Measurements from ENCODE around the gene ZNF785.
"Not testable (repeated sequence)": the region's sequence is repeated elsewhere in the genome, so short reads cannot be mapped to it uniquely, and the experiment has no call there.

The ZNF785 gene

DNA sequence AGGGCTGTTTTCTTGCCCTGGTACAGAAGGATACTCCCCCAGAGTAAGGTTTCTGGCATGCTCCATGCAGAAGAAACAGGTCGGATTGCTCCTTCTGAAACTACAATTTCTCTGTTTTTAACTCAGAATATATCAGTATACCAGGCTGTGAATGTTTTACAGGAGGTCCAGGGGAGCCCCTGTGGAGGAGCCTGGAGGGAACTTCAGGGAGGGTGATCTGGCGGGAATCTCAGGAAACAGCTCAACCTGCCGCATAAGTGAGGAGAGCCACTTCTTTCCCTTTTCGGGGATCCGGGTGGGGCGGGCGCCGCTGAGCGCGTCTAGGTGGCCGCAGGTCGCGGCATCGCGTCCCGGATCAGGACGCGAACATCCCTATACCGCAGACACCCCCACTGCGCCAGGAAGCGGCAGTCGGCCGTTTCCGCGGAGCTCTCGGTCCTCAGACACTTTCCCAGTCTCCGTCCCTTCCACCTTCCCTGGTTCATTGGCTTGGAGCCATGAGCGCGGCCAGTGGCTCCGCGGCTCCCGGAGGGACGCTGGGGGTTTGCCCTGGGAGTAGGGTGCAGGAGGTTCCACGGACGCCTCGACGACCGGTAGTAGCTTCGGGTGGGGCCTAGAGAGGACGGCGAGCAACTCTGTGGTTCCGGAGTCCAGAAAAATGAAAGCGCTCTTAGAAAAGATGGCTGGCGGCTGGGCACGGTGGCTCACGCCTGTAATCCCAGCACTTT, 24.2 kb downstream of the ZNF785 start:
- peak; percentile 36 for DNase-seq

DNA sequence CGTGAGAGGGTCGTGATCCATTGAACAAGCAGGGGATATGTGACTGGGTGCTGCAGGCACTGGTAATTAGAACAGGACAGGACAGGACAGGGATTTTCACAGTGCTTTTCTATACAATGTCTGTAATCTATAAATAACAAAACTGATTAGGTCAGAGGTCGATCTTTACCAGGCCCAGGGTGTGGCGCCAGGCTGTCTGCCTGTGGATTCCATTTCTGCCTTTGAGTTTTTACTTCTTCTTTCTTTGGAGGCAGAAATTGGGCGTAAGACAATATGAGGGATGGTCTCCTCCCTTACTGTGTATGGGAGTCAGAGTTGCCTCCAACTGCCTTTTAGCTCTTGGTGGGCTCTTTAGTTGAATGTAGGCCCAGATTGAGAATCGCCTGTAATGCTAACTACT, 25.8 kb downstream of the ZNF785 start:
- DNase-seq: no peak

DNA sequence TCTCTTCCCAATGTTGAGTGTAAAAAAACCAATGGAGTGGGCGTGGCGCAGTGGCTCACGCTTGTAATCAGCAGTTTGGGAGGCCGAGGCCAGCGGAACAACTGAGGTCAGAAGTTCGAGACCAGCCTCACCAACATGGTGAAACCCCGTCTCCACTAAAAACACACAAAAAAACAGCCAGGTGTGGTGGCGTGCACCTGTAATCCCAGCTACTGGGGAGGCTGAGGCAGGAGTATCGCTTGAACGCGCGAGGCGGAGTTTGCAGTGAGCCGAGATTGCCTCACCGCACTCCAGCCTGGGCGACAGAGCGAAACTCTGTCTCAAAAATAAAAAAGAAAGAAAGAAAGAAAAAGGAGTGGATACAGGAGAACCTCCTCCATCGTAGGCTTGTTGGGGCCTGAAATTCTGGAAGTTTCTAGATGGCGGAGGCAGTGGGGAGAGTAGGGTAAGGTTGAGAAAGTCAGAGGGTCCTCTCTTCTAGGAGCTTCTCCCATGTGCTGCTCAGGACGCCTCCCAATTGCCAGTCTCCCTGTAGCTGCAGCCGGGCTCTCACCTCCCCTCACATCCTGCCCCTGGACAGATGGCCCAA, 26.6 kb downstream of the ZNF785 start:
- no peak for DNase-seq

DNA sequence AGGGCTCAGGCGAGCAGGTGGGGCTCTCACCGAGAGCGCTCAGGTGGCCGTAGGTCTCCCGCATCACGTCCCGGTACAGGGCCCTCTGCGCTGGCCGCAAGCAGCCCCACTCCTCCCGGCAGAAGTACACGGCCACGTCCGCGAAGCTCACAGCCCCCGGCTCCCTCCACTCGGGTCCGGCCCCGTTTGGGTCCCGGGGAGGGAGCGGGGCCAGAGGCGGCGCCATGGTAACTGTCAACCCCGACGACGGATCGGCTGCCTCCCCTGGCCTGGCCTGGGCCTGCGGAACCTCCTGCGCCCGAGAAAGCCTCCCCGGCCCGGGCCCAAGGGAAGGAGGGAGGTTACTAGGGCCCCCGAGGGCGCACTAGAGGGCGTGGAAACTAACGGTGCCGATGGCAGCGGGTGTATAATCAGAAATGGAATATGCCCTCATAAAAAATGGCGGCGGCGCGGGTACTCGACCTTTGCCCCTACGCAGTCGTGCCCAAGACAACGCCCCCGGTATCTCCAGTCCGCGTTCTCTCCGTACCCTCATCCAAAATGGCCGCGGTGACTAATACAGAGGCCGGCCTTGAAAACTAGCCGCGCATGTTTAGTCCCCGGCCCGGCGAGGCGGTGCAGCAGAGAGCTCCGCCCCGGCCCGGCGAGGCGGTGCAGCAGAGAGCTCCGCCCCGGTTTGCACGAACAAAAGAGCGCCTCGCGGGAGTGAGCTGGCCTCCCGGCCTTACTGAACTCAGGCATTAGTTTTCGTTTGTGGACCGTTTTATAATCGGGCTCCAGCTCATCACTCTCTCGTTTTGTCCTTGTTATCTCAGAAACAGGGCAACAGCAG, 27.3 kb downstream of the ZNF785 start, which contains the start of gene ZNF764:
ZNF764 (minus strand) TSS at position 418 of the 832 bp plus-strand sequence; CDS start at position 226, 192 bp downstream.
- DNase-seq: peak; percentile 96

DNA sequence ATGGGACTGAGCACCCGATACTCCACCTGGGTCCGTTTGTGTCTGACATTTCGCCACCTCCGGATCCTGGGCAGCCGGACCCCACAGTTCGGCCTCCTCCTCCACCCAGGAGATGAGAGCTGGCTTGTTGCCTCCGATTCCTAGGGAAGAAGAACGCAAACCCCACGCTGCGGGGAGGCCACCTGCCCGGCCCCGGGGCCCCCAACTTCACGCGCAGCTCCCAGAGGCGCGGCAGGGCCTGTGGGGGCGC, 27.9 kb downstream of the ZNF785 start:
- no peak for DNase-seq

DNA sequence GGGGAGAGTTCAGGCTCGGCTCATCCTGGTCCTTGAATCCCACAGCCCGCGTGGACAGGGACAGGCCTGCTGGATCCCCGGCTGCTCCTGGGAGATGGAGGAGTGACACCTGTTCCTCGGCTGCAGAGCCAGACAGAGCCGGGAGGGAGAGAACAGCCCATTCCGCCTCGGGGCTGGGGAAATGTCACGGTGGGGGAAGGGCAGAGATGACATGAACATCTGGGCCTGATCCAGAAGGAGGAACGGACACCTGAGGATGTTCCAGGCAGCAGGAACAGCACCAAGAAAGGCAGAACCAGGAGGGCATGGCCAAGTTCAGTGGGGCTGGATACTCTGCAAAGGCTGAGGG, 29.4 kb downstream of the ZNF785 start:
- no peak for DNase-seq

DNA sequence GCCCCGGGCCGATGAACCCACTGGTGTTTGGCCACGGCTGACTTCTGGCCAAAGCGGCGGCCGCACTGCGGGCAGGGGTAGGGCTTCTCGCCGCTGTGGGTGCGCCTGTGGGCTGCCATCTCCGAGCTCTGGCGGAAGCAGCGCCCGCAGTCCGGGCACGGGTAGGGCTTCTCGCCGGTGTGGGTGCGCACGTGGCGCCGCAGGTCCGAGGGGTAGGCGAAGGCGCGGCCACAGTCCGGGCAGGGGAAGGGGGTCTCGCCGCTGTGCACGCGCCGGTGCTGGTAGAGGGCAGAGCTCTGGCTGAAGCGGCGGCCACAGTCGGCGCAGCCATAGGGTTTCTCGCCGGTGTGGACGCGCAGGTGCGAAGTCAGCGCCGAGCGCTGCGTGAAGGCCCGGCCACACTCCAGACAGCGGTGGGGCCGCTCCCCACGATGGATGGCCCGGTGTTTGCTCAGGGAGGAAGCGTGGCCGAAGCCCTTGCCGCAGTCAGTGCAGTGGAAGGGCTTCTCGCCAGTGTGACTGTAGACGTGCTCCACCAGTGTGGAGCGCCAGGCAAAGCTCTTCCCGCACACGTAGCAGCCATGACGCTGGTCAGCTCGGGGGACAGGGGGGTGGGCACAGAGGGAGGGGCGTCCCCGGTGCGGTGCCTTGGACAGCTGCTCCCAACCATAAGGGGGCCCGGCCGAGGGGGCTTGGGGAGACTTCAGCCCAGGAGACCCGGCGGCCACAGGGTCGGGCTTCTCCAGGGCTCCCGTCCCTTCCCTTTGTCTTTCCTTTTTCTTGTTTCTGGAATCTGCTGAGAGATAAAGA, 30.0 kb downstream of the ZNF785 start:
- DNase-seq: no peak

DNA sequence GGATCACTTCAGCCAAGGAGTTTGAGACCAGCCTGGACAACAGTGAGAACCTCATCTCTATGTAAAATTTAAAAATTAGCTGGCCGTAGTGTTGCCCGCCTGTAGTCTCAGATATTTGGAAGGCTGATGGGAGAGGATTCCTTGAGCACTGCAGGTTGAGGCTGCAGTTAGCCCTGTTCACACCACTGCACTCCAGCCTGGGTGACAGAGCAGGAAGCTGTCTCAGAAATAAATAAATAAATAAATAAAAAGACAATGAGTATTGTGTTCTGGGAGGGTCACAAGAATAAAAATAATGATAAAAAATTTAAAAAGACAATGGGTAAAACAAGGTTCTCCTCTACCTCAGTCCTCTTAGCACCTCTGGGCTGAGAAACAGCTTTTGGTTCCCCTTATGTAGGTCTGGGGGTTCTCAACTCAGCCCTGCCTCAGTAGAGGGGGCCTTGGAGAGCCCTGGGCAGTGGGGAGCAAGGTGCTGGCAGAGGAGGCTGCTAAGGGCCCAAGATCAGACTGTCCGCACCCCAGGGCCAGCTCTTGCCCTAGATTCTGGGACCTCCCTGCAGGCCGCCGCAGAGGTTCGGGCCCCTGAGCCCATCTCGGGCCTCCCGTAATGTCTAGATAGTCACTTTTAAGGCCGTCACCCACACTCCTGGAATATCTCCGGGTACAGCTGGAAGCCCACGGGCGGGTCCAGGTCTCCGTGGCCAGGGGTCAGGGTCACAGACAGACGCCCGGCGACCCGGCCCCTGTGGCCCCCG, 30.8 kb downstream of the ZNF785 start:
- no peak for DNase-seq

DNA sequence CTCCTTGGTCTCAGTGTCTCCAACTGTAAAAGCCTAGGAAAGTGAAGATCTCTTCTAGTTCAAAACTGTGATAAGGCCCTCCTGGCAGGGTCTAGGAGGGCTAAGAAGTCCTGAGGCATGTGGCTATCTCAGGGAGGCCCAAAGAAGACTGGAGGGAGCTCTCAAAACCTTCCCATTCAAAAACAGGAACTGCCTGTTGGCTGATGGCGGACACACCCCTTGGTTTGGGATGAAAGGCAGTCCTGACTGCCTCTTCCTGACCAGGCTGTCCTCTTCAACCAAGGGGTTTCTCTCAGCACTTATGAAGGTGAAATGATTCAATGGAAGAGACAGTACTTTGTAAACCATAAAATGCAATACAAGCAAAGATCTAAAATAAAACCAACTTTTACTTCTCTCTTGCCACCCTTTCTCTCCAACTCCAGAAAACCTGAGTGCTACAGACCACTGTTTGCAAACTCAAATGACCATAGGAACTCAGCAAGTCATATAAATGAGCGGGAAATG, 32.1 kb downstream of the ZNF785 start:
- DNase-seq: no peak

DNA sequence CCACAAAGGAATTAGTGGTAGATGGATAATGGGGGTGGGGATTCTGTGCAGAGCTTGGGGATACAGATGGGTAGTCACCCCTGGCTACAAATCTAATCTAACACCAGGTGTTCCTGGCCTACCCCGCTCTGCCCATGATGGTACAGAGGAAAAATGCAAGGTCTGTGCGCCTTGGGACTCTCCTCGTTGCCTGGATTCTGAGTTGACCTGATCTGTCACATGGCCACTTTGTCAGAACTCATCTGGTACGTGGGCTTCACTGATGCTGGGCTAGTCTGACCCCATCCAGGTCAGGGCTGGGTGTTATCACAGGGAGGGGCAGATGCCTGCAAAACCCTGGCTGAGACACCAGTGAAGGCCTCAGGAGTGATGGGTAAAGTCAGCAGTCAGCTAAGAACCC, 32.5 kb downstream of the ZNF785 start:
- DNase-seq: no peak

DNA sequence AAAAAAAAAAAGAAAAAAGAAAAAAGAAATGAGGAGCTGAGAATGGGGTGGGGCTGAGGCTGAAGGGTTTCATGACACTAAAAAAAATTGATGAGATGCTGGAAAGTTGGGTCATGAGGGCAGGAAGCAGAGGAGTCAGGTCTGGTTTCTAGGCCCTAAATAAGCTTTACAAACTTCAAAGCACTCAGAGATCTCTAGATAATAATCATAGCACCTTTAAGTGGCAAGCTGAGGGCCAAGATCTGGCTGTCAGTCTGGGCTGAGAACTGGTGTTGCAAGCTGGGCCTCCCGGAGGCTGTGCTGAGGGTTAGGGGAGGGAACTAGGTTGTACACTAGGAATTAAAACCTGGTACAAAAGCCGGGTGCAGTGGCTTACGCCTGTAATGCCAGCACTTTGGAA, 33.7 kb downstream of the ZNF785 start:
- no peak for DNase-seq

DNA sequence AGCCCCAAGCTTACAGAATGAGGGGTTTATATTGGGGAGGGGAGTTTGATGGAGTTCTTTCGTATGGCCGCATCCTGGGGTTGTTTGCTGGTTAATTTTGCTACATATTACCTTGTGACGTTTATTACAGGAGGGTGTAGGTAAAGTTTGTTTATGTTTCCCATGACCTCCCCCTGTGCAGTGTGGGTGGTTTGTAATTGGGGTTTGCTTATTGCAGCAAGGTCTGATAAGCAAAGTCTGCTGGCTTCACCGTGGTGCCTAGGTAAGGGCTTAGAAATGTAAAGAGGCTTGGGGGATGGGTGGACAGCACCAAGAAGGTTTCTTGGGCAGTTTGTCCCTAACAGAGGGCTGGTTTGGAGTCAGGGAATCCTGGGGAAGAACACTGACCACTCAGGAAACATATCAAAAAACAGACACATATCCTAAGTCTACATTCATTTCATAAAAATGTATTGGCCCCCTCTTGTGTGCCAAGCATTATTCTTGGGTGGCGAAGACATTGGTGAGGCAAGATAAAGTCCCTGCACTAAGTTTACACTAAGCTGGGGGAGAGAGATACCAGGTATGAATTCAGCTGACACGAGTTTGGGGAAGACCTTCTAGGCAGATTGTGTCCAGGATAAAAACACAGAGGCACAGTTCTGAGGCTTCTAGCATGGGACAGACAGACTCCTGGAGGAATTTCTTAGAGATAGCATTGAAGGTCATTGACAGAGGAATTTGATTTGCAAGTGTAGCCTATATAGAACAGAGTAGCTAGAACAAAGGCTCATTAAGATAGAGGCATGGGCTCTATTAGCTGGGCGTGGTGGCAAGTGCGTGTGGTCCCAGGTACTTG, 36.9 kb downstream of the ZNF785 start:
- no peak for DNase-seq

DNA sequence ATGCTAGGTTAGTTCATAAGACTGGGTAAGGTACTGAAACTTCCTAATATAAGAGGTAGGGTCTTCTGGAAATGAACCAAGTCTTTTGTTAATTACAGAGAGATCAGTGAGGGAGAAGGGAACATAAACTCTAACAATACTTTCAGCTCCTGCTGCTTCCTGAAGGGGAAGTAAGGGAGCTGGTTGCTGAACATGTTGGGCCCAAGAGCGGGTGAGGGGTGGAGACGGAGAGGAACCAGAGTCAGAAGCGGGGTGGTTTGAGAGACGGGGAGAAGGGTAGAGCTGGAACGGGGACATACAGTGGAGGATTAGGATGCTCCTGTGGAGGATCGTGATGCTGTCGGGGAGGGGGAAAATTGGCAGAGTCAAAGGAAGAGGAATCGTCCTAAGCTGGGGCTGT, 39.4 kb downstream of the ZNF785 start:
- DNase-seq: no peak

DNA sequence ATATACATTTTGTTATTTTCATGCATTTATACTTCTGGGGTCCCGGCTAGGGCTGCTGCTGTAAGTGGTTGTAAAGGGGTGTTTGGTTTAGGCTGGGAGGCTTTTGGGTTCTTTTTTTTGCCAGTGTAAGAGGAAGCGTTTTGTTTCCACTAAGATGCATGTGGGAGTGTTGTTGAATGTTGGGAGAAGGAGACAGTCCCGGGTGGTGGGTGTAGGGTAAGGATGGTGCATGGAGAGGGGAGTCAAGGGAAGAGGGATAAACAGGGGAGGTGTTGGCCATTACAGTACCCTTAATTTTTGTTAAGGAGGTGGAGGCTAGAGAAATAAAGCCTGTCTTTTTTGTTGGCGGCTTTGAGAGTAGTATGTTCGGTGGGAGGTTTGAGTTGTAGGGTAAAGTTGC, 42.4 kb downstream of the ZNF785 start:
- no peak for DNase-seq

DNA sequence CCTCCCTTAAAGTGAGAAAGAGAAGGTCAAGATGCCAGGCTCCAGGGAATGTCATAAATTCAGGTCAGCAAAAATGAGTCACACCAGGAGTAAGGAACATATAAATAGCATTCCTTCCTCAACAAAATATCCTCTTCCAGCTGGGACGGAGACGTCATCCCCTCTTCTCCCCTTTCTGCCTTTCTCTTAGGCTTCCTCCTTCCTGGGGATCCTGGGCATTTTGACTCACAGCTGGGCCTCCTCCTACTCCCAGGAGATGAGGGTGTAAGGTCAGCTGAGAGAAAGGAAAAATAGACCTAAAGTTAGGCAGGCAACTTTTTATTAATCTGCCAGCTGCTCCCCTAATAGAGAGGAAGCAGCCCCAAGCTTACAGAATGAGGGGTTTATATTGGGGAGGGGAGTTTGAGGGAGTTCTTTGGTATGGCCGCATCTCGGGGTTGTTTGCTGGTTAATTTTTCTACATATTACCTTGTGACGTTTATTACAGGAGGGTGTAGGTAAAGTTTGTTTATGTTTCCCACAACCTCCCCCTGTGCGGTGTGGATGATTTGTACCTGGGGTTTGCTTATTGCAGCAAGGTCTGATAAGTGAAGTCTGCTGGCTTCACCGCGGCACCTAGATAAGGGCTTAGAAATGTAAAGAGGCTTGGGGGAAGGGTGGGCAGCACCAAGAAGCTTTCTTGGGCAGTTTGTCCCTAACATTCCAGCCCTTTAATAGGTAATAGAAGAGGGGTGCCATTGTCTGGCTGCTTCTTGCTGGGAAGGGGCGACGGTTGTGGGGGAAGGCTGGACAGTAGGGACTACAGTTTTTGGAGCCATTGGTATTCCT, 43.8 kb downstream of the ZNF785 start:
- DNase-seq: no peak

DNA sequence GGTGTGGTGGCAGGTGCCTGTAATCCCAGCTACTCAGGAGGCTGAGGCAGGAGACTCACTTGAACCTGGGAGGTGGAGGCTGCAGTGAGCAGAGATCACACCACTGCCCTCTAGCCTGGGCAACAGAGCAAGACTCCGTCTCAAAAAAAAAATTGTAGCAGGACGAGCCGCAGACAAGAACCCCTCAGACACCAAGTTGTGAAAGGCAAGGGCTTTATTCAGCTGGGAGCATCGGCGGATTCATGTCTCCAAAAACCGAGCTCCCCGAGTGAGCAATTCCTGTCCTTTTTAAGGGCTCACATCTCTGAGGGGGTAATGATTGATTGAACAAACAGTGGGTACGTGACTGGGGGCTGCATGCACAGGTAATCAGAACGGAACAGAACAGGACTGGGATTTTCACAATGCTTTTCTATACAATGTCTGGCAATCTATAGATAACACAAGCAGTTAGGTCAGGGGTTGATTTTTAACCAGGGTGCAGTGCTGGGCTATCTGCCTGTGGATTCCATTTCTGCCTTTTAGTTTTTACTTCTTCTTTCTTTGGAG, 44.5 kb downstream of the ZNF785 start:
- DNase-seq: not testable (repeated sequence)

DNA sequence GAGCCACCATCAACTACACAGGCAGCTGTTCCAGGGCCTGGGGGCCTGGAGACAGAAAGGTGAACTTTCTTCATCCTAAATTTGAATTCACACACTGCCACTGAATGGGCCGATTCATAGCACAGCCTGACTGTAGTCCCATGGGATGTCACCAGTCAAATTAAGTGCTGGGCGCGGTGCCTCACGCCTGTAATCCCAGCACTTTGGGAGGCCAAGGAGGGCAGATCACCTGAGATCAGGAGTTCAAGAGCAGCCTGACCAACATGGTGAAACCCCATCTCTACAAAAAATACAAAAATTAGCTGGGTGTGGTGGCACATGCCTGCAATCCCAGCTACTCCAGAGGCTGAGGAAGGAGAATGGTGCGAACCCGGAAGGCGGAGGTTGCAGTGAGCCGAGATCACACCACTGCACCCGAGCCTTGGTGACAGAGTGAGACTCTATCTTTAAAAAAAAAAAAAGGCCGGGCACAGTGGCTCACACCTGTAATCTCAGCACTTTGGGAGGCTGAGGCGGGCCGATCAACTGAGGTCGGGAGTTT, 45.4 kb downstream of the ZNF785 start:
- DNase-seq: not testable (repeated sequence)

DNA sequence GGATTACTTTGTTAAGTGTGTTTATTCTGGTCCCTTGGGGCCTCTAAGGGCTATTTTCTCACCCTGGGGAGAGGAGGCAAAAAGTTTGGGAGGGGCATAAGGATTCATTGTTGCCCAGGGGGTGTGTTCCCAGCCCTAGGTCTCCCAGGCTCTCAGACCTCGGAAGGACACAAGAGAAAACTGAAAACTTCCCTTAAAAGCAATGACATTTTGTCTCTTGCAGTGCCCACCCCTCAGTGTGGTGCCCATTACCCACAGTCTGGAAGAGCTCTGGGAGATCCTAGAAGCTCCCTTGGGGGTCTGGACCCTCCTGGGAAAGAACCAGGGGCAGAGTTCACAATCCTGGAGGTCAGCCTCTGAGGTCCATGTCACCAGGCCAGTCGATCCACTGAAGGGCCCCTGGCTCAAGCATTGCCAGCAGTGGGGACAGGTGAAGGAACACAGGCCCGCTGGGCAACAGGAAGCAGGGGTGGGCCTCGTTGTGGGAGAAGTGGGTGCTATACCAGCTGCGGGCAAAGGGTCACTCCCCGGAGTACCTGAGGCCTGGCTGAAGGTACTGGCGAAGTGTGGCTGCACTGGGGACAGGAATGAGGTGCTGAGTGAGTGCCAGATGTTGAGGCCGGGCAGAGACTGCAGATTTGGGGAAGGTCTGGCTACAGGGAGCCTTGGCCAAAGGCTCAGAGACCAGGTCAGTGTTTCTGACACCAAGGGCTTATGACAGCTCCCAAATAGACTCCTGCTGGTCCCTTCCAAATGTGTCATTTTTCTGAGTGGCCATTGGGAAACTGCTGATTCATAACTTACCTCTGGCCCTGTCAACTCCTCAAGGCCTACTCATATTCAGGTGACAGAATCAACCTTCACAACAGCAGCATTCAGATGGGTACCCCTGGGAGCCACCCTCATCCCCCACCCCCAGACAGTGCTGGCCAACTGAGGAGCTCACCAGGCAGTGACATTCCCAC, 46.2 kb downstream of the ZNF785 start:
- no peak for DNase-seq

All from NK-92 treated with Interleukin-12 subunit alpha and Interleukin-12 subunit beta, amount 100 ng/mL, for 24 hours (cell line).